Measurements from ENCODE around the gene SMOC2.

The SMOC2 gene

DNA sequence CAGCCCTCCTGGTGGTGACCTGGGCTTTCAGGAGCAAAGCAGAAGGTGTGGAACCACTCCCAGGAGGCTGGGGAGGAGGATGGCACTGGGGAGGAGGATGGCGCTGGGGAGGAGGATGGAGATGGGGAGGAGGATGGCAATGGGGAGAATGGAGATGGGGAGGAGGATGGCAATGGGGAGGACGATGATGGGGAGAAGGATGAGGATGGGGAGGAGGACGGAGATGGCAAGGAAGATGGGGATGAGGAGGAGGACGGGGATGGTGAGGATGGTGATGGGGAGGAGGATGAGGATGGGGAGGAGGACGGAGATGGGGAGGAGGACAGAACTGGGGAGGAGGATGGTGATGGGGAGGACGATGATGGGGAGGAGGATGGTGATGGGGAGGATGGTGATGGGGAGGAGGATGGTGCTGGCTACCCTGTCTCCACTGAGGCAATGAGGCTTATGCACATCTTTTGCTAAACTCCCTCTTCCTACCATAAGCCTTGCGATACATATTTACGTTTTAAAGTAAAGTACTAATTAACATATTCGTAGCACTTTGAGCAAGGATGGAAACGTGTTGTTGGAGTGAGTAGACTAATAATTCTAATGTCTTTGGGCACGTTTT lies 7.4 kb downstream of the SMOC2 start:
- DNase-seq, result no peak

DNA sequence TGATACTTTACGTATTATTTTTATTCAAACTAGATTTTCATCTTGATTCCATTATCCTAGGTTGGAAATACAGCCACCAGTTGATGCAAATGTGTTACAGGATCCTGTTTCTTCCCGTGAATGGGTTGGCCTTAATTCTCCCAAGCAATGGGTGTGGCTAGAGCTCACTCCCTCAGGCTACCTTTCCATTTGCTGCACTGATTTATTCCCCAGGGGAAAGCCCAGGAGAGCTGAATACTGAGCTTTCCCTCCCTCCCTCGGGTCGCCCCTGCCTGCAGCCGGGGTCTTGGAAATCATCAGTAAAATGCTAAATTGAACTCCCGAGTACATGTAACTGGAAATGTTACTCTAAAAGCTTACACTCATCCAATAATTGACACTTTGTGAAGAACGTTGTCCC lies 9.9 kb downstream of the SMOC2 start:
- DNase-seq, result no peak

DNA sequence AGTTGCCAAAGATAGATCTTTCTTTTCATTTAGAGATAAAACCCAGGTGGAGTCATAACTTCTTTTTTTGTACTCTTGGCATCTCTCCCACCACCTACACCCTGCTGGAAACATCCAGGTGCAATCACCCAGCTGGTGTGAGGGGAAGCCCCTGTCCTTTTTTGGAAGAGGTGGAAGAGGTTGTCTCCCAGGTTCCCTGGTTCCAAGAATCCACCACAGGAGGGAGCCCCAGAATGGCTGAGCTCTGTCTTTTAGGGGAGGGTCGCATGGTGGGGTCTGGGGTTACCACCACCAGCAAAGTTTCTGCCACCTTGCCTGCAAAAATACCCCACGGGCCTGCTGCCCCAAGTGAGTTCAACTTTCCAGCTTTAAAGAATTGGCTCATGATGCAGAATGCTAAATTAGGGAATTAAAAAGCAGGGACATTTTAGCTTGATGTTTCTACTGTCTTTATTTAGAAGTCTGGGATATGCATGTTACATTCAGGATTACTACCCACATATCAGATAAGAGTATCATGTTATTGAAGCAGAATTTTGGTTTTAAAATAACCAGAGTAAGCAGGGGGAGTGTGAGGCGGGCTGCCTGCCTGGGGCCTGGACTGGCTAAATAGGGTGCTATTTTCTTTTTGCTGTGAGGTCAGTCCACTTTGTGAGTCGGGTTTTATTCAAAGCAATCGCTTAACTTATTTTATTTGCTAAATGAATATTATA lies 11.0 kb downstream of the SMOC2 start:
- no peak for DNase-seq

DNA sequence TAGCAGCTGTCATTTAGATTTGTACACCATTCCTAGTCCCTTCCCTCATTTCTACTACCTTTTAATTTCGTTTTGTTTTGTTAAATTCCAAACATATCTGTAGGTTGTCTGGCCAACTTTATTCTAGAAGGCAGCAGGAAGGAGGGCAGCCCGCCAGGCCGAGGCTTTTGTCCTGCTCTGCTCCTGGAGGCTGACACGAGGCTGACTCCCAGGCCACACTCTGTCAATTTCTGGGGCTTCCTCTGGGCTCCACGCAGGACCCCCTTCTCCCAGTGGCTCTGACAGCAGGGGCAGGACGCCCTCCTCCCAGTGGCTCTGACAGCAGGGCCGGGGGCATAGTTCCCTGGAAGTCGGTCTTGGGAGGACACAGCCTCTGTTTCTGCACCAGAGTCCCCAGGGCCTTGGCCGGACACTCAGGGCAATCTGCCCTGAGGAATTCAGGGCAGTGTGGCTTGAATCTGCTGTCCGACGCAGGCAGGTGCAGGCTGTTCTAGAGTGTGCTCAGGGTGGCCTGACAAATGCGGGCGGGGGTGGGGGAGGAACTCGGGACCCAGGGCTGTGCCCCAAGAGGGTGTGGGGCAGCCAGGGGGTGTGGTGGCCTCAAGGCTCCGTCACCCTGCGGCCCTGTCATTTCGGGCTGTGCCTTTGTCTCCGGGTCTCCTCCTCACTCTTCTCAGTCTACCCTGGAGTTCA lies 11.8 kb downstream of the SMOC2 start:
- no peak for DNase-seq

DNA sequence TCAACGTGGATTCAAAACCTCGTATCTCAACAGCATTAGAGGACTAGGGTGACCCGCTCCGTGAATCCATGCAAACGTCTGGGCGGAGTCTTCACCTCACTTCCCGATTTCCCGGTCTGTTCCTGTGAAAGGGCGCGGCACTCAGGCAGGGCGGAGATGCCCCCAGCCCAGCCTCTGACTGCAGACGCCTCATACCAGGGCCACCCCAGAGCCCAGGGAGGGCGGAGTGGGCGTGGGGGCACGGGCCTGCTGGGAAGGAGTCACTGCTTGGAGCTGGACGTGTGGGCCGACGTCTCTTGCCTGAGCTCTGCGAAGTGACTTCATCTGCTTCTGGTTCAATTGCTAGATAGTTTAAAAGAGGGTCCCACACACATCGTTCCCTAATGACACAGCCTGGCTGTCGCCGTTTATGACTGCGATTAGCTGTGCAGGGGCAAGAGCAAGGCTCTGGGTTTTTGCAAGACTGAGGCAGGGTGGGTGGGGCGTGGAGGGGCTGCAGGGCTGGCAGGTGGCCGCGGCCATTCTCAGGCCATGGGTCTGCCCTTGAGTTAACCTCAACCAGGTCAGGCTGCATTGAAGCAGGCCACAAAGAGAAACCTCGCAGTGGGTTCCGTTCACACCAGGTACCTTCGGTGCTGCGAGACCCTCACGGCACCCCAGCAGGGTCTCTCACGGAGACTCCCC lies 15.0 kb downstream of the SMOC2 start:
- no peak for DNase-seq

DNA sequence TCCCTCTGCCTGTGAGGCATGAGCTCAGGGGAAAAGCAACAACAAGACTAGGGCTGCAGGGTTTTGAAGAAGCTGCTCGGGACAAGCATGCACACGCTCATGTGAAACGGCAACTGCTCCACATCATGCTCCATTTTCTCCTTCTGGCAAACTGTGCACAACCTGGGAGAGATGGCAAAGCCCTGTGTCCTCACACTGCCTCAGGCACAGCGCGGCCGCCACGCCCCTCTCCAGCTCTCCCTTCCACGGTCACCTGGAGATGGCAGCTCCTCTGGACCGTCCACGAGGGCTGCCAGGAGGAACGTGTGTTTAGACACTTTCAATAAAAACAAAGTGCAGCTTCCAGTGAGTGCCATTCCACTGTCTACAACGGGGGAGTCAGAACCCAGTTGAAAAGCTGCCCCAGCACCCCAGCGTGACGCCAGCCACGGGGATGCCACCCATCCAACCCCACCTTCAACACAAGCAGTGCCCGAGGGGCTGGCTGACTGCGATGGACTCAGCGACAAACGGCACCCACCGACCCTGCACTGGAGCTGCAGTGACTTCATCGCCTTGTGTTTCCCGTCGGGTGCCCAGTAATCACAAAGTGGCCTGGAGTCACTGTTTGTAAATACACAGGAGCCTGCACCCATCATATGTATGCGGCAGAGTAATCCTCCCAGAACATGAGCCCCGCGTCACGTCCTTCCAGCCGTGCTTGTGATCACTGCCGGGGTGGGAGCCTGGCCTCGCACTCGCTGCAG lies 16.1 kb downstream of the SMOC2 start:
- no peak for DNase-seq

DNA sequence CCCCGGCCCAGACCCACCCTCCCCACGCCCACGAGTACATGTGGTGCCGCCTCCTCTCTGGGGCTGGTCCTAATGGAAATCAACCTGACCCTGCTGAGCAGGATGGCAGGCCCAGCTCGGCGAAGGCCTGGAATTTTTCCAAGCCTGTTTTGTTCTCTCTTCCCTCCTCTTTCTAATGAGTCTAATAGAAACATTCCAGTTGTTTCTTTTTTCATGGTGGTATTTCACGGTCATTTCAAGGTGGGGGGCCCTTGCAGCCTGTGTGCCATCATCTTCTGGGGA lies 16.6 kb downstream of the SMOC2 start:
- DNase-seq, result no peak

DNA sequence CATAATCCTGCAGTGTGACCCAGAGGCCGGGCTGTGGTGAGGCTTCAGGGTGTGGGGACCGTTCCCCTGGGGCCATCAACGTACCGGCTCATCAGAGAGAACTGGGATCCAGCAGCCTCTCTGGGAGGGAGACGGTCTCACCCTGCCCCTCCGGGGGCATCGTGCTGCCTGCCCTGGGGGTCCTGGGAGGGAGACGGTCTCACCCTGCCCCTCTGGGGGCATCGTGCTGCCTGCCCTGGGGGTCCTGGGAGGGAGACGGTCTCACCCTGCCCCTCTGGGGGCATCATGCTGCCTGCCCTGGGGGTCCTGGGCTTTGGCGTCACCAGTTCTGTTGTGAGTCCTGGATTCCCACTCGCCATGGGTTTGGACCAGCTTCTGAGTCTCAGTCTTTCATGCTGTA lies 17.1 kb downstream of the SMOC2 start:
- DNase-seq, result no peak

DNA sequence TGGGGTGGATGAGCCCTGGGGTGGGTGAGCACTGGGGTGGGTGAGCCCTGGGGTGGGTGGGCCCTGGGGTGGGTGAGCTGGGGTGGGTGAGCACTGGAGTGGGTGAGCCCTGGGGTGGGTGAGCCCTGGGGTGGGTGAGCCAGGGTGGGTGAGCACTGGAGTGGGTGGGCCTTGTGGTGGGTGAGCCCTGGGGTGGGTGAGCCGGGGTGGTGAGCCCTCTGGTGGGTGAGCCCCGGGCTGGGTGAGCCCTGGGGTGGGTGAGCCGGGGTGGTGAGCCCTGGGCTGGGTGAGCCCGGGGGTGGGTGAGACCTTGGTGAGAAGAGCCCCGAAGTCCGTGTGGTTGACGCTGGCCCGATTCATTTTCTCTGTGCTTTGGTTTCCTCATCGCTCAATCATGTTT lies 18.6 kb downstream of the SMOC2 start:
- DNase-seq, result no peak

DNA sequence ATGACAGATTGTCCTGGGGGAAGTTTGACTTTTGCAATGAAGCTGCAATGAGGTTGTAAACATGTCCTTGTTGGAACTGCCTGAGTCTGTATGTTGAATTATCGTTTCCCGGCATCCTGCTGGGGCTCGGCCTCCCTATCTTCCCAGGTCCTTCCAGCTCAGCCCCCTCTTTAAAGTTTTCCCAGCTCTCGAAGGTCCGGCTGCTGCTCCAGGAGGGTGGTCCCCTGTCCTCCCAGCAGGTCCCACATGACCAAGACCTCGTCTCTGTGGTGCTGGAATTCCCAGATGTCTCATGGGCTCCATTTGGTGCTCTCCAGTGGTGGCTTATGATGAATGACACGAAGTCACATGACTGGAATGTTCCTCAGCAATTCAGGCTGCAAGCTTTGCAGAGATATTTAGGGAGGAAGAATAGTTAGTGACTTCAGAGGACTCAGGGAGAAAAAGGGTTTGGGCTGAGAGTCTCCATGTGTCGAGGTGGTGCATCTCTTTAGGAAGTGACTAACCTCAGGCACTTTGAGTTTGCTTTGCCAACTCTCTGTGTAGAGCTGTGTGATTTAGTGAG lies 21.4 kb downstream of the SMOC2 start:
- DNase-seq, result no peak

DNA sequence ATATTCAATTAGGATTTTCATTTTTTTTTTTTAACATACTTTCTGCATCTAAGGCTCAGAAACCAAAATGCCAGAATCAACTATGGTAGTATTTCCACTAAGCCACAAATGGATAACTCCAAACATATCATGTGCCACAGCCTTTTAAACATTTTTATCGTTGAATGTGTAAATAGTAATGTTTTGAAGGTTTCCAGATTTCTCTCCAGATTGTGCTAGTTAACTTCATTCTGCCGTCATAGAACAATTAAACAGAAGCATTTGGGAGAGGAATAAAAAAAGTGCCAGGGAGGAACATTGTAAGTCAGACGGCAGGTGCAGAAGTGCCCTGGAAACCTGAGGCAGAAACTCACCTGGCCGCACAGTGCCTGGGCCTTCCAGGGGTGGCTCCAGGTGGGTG lies 23.6 kb downstream of the SMOC2 start:
- DNase-seq, result no peak

DNA sequence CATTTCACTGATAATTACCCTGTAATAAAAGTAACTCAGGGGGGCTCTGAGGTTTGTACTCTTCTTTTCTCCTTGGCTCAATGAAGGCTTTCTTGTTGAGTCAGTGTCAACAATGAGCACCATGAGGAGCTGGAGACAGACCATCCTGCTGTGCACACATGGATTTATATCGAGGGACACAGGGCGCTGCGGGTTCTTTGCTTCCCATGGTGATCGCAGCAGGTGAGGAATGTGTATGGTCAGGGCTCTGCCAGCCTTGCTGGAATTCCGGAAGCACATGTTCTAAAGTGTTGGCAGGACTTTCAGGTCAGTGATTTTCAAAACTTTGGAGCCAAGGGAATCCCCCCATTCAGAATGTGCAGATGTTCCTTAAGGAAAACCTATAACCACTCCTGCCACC lies 27.1 kb downstream of the SMOC2 start:
- DNase-seq, result no peak

DNA sequence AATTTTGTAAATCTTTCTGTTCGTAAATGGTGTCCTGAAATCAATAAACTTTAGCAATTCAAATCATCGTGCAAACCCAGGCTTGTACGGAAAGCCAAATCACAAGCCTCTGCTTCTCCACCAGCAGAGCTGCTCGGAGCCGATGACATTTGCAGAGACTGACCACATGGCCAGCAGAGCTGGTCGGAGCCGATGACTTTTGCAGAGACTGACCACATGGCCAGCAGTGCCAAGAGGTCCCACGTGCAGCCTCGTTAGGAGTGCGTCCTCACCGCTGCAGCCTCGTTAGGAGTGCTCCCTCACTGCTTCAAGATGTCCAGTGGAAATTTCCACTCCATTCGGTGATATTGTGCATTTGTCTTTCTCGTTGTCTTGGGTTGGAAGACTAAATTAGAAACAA lies 28.5 kb downstream of the SMOC2 start:
- DNase-seq, result no peak

DNA sequence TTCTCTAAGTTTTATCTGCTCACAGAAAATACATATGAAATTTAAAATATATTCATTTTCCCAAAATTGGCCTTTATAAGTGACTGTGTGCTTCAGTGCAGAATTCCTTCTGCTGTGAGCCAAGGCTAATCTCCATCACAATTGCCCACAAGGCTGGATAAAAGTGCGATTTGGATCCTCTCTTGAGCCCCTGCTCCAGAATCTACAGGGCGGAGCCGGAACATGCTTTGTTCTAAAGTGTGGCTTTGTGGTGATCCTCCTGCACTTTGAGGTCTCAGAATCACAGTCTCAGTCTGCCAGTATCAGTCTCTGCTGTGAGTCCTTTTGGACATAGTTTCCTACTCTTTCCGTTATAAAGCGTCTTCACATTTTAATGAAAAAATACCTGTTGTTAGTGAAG lies 28.9 kb downstream of the SMOC2 start:
- no peak for DNase-seq

DNA sequence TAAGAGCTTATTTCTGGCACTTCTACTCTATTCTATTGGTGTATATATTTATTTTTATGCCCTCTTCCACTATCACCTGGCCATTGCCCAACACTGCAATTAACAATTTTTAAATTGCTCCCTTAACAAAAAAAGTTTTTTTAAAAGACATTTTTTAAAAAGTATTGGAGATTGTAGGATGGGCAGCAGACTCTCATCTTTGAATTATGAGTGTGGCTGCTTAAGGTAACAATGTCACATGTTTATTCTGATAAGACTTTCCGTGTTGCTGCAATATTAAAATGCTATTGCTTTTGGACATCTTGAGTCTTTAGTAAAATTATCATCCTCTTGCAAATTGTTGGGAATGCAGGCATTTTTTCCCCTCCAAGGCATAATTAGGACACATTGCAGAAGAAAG lies 31.4 kb downstream of the SMOC2 start:
- no peak for DNase-seq

DNA sequence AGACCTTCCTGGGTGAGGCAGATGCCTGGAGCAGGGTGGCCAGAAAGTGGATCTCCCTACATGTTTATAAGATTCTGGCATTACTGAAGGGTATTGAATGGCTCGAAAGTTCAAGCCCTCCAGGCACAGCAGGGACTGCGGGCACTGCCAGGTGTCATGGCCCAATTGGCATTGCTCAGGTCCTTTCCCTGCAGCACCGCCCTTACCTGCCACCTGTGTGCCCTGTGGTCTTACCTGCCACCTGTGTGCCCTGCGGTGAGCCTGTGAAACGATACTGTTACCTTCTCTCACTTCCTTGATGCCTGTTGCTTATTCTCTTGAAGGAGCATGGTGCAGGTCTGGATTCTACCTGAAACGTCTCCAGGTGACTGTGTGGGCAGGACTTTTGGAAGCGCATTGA lies 32.2 kb downstream of the SMOC2 start:
- DNase-seq, result no peak

DNA sequence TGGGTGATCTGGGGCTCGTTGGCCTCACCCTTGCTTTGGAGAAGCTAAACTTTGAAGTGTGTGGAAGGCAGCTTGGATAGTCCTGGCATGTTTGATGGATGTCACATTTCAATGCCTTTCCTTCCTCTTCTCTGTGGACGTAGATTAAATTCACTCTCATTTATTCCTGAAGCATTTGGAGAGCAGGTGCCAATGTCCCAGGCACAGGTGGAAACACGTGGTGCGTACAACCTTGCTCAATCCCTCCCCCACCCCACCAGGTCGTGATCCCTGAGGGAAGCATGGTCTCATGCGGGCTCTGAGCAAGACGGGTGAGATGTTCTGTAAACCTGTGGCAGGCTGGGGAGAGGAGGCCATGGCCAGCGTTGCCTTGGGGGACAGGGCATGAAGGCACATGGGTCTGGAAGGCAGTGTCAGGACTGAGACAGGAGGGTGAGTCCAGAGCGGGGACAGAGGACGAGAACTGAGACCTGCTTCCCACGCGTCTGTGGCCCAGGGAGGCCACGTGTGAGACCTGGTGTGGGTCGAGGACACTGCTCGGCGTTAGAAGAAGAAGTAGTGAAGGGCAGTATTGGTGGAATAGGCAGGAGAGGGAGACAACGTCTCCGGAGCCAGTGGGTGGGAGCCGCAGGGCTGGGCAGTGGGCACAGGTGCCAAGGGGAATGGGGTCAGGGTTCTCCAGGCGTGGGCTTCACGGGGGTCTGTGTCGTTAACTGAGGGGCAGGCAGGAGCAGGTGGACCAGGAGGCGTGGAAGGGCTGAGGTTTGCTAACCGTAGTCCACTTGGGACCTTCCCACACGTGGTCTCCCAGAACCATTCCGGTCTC lies 34.4 kb downstream of the SMOC2 start:
- no peak for DNase-seq

DNA sequence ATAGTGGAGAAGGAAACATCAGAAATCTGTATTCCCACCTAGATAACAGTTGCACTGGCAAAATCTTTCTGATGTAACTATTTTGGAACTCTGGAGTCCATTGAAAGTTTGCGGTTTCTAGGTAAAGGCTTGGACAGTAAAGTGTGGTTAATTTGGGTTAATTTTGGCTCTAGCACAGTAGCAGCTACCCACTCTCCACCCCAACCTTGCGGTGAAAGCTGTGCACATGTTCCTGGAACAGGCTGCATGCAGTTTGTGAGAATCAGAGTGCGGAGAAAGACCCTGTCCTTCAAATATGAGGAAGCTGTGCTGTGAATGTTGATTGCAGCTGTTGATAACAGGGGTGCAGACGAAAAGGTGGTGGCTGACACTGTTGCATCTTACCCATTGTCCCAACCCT lies 38.4 kb downstream of the SMOC2 start:
- DNase-seq, result no peak

DNA sequence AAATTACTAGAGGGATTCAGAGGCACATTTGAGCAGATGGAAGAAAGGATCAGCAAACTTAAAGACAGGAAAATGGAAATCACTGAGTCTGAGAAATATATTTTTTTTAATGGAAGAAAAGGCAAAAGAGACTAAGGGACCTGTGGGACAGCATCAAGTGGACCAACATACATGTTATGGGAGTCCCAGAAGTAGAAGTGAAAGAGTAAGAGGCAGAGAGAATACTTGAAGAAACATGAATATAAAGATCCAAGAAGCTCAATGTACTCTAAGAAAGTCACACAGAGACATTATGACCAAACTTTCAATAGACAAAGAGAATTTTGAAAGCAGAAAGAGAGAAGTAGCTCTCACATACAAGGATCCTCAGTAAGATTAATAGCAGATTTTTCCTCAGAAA lies 39.5 kb downstream of the SMOC2 start:
- DNase-seq, result no peak

DNA sequence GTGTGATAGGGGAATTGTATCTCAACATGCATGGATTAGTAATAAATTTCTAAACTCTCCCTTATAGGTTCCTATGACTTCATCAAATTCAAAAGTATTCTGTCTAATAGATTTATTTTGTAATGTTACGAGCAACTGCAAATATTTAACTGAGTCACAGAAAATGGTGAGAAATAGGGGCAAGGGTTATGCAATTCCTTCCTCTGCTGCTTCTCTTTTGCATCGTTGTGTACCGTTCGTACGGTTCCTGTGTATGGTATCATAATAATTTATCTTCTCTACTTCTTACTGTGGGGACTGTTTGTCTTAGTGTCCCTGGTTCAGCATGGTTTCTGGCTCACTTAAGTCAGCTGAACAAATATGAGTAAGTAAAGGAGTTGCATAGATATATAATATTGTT lies 44.8 kb downstream of the SMOC2 start:
- DNase-seq, result no peak

DNA sequence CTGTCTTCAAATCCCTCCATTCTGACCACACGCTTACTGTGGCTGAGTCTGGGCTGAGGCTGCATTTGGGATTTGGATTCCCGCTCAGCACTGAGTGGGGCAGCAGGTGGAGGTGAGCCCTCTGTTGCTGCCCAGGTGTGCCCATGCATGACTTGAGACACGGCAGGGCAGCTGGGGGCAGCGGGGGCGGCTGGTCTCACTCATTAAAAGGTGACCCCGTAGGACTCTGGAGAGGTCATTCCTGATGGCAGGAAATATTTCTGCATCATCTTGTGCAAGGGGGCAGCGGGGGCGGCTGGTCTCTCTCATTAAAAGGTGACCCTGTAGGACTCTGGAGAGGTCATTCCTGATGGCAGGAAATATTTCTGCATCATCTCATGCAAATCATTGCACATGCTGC lies 49.8 kb downstream of the SMOC2 start:
- no peak for DNase-seq

DNA sequence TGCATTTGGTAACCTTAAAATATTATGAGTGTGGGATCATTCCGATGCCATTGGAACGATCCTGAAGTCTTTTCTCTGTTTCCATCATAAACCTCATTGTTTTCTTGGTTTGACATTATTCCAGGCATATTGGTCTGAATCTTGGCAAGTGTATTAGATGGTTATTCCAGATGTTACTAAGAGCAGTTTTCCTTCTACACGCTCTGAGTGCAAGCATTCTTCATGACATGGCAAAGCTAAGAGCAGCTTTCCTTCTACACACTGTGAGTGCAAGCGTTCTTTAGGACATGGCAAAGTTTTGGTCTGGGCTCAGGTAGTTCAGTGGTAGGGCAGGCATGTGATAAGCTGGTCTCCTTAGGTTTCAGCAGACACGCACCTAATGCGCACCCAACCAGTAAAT lies 53.0 kb downstream of the SMOC2 start:
- no peak for DNase-seq
